Cardiac septum (tissue), 1 donor: ENCODE measurements around the gene TBCD. TPM values are rescaled to one million over a fixed set of nuclear protein-coding genes. Genes with fewer than 3 reads are reported as not detected.

Experiments used
- DNase-seq: peaks from one replicate; pipeline ENCODE4 v3.0.0-alpha.2; 2020; ENCODE audit warnings: low spot score
- intact Hi-C: fragments of 100-400 bp; cut with DNase I; formaldehyde crosslinking; loops from one replicate; pipeline ENCODE4 v1.14.0; 2022
- total RNA-seq: library from RNA; stranded (reverse); fragmentation: NEBNext Ultra II Directional; extraction: Animal tissue kit (Norgen Biotek cat#: 25700); gene quantifications from one replicate; pipeline ENCODE4 v1.2.1, GENCODE V29; 2021
- donor health status: DM: no; HTN: no; CAD: no.

Gene TBCD
- total RNA-seq, 1 donor from 2014 or later = 67.3 TPM

- DNase-seq = no peak
- intact Hi-C loops = no loop called here
Measured at GRCh38 chr17:82921426-82921825, 169.6 kb downstream of the TBCD start.

- DNase-seq = no peak
- intact Hi-C loops = no loop called here
Measured at GRCh38 chr17:82922646-82923045, 170.8 kb downstream of the TBCD start.

- no peak for DNase-seq
- intact Hi-C loops = no loop called here
Measured at GRCh38 chr17:82923366-82924113, 171.7 kb downstream of the TBCD start.

GRCh38 chr17:82924214-82924613 lies 172.3 kb downstream of the TBCD start:
- intact Hi-C loops = no loop called here

DNA sequence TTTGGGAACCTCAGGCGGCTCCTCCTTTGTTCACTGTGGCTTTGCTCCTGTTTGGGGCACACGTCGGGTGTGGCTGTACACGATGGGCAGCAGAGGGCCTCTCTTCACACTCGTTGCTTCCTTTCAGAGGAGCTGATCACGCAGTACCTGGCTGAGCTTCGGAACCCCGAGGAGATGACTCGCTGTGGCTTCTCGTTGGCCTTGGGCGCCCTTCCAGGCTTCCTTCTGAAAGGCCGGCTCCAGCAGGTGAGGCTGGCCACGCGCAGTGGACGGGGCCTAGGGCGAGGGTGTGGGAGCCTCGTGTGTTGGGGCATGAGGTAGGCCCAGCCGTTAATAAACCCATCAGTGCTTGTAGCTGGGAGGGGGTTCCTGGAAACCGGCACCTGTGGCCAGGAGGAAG lies 172.9 kb downstream of the TBCD start:
- intact Hi-C loops = no loop called here
- DNase-seq = no peak

More at GRCh38 chr17:82924214-82924613, 172.3 kb downstream of the TBCD start:
- no peak for DNase-seq

DNA sequence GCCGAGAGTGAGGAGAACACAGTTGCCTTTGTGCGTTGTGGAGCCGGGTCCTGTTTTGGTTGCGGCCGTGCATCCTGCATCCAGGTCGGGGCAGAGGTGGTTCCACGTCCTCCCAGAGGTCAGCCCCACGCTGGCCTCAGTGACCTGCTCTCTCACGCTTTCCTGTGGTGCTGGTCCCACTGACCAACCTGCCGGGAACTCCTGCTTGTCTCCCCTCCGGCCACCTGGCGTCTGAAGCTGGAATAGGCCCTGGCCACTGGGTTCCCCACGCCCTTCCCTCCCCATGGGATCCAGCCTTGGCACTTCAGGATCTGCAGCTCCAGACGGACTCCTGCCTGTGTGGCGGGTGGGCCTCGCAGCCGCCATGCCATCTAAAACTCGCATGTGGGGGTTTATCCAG lies 173.5 kb downstream of the TBCD start:
- no peak for DNase-seq

GRCh38 chr17:82926081-82926480 lies 174.2 kb downstream of the TBCD start:
- no peak for DNase-seq
- intact Hi-C loops = no loop called here

More for the DNA sequence above, 173.5 kb downstream of the TBCD start:
- intact Hi-C loops = no loop called here

GRCh38 chr17:82926716-82927115 lies 174.9 kb downstream of the TBCD start:
- DNase-seq = no peak
- intact Hi-C loops = no loop called here

DNA sequence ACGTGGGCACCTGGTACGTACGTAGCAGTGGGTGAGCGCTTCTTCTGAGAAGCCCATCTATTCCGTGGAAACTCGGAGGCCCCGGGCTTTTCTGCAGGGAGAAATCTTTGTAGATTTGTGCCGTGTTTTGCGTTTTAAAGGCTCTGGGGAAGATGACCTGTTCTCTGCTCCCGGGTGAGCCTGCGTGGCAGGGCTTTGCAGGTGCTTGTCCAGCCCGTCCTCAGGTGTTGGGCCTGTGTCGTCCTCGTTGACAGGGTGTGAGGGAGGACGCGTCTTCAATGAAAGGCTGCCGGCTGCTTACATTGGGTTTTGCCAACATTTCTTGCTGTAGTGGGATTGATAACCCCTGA lies 175.4 kb downstream of the TBCD start:
- no peak for DNase-seq

DNA sequence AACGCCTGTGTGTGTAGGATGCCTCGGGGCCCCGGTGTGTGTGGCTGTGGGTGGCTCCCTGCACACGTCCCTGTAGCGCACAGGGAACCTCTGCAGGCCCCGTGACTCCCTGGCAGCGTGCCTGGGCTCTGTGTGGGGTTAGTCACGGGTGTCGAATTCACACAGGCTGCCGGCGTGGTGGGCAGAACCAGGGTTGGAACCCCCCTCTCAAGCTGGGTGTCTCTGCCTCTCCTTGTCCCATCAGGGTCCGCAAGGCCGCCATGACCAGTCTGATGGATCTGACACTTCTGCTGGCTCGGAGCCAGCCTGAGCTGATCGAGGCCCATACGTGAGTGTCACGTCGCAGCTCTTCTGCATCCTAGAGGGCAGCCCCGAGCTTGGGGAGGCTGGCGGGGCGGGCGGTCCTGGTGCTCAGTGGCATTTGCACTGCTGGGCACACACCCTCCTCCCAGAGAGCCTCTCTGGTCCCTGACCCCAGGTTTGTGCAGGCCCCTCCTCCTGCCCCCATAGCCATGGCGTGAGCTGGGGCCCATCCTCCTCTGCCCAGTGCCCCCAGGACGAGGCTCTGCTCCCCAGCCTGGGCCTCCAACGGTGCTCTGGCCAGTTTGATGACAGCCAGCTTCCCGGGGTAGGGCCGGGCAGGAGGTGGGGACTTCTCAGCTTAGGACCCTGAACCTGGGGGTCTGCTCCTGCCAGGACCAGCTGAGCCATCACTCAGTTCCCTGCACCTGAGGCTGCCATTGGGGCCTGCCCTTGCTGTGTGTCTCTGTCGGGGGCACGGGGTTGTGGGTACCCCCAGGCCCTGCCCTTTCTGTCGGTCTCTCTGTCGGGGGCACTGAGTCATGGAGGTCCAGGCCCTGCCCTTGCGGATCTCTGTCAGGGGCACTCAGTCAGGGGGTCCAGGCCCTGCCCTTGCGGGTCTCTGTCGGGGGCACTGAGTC lies 176.1 kb downstream of the TBCD start:
- intact Hi-C loops = no loop called here
- DNase-seq = no peak

More for the DNA sequence above, 175.4 kb downstream of the TBCD start:
- intact Hi-C loops = no loop called here

DNA sequence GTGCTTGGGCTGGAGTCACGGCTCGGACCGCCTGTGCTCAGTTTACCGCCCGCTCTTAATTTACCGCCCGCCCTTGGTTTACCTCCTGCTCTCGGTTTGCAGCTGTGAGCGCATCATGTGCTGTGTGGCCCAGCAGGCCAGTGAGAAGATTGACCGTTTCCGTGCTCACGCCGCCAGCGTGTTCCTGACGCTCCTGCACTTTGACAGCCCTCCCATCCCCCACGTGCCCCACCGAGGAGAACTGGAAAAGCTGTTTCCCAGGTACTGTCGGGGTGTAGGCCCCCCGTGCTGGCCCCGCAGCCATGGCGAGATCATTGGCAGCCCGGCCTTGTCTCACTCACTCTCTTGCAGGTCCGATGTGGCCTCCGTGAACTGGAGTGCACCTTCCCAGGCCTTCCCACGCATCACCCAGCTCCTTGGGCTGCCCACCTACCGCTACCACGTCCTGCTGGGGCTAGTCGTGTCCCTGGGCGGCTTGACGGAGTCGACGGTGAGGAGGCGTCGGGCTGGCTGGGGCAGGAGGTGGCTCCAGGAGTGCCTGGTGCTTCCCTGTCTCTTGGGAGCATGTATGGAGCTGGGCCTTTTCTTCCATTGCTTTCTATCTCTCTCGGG lies 177.3 kb downstream of the TBCD start:
- DNase-seq = peak; percentile 55
- intact Hi-C loops = no loop called here

GRCh38 chr17:82929676-82930042 lies 177.8 kb downstream of the TBCD start:
- intact Hi-C loops = no loop called here
- DNase-seq = peak; percentile 29

GRCh38 chr17:82930043-82930923 lies 178.4 kb downstream of the TBCD start:
- intact Hi-C loops = no loop called here
- DNase-seq = peak; percentile 46

DNA sequence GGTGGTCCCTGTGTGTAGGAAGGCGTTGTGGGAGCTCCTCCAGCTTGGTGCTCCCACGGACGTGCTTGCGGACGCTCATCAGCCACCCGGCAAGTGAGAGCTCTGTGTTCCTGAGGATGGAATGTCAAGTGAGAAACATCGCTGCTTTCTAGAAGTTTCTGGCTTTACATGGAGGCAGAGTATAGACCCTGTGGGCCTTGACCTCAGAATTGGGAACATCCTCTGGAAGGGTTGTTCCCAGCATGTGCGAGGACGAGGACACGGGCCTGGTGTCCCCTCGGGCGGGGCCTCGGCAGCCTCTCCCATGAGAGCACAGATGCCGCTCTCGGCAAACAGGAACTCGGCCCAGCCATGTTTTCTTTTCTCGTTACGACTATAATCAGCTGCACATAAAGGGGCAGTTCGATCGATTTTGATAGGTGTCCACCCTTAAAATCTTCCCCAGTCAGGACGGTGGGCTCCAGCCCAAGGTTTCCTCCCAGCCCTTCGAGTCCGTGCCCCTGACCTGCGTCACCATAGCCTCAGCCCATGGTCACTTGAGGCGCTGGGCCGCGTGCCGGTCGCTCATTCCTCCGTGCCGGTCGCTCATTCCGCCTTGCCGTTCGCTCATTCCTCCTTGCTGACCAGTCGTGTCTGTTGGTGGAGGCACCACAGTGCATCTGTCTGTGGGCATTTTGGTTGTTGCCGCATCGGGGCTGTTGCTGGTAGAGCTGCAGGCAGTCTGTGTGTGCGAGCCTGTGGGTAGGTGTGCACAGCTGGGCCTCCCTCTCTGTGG lies 179.2 kb downstream of the TBCD start:
- DNase-seq = peak; percentile 73
- intact Hi-C loops = no loop called here

GRCh38 chr17:82931699-82932517 lies 180.0 kb downstream of the TBCD start:
- intact Hi-C loops = no loop called here

GRCh38 chr17:82932518-82933310 lies 180.8 kb downstream of the TBCD start:
- peak; percentile 63 for DNase-seq
- intact Hi-C loops = no loop called here

More at GRCh38 chr17:82931699-82932517, 180.0 kb downstream of the TBCD start:
- peak; percentile 77 for DNase-seq

DNA sequence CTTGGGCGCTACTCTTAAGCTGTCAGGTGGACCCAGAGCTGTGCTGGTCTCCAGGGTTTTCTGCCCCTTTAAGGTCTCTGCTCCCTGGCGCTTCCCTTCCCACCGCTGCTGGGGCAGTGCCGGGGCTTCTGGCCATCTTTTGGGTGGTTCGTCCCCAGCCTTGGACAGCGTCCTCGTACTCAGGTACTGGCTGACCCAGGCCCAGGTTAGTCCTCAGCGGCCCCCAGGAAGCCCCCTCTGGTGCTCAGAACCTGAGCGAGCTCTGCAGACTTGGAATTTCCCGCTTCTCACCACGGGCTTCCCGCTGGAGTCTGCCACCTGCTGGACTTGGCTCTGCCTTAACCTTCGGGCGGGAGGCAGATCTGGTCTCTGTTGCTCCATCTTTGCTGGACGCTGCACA lies 182.0 kb downstream of the TBCD start:
- intact Hi-C loops = no loop called here
- peak; percentile 41 for DNase-seq
